VCaP (cell line): ENCODE results near the gene HRH3.

ENCODE experiments used
- H3K27ac ChIP-seq: fragments of 450-650 bp; 2 replicates; pipeline ENCODE4 v1.5.1; 2017
- CTCF ChIP-seq: fragments of 450-650 bp; conservative IDR thresholded peaks from 2 replicates; pipeline ENCODE4 v1.5.1; 2017; ENCODE audit warnings: mild to moderate bottlenecking, moderate library complexity

HRH3 gene

GRCh38 chr20:62217913-62218773, 1.9 kb downstream of the HRH3 start:
- H3K27ac ChIP-seq = peak overlapping the region; percentile 99
- no peak for TF ChIP-seq CTCF

GRCh38 chr20:62216636-62217566, 3.2 kb downstream of the HRH3 start:
- no peak for TF ChIP-seq CTCF
- H3K27ac ChIP-seq = peak overlapping the region; percentile 99

GRCh38 chr20:62215991-62216635, 4.0 kb downstream of the HRH3 start:
- peak overlapping the region; percentile 99 for H3K27ac ChIP-seq
- TF ChIP-seq CTCF = no peak

- no peak; the same call in 1 of the 2 replicates for TF ChIP-seq CTCF
Measured at GRCh38 chr20:62215020-62215990, 4.8 kb downstream of the HRH3 start.

GRCh38 chr20:62214067-62214466, 6.0 kb downstream of the HRH3 start:
- H3K27ac ChIP-seq = peak overlapping the region; percentile 99
- no peak for TF ChIP-seq CTCF

More at GRCh38 chr20:62215020-62215990, 4.8 kb downstream of the HRH3 start:
- H3K27ac ChIP-seq = peak overlapping the region; percentile 99

GRCh38 chr20:62212299-62212698, 7.8 kb downstream of the HRH3 start:
- TF ChIP-seq CTCF = no peak
- no peak overlapping the region for H3K27ac ChIP-seq
